DMS79 treated with DMSO at 0.1 percent for 48 hours (cell line): ENCODE data around the gene WDR37.

Source experiments
- DNase-seq: peaks from one replicate; lab custom pipeline; 2025; lab: John Stamatoyannopoulos, UW

WDR37 gene

GRCh38 chr10:1169981-1170866 lies 114.0 kb downstream of the WDR37 start:
- DNase-seq, result no peak

GRCh38 chr10:1170867-1171180 lies 114.6 kb downstream of the WDR37 start:
- DNase-seq, result no peak

GRCh38 chr10:1171182-1171581 lies 115.0 kb downstream of the WDR37 start:
- DNase-seq, result no peak

- DNase-seq, result no peak
These were observed 115.4 kb downstream of the WDR37 start for GRCh38 chr10:1171586-1171985.

GRCh38 chr10:1172256-1172984 lies 116.2 kb downstream of the WDR37 start:
- no peak for DNase-seq

- DNase-seq, result no peak
These were observed 116.9 kb downstream of the WDR37 start for GRCh38 chr10:1173091-1173490.

- DNase-seq, result no peak
These were observed 117.8 kb downstream of the WDR37 start for GRCh38 chr10:1174022-1174421.

- DNase-seq, result no peak
These were observed 119.9 kb downstream of the WDR37 start for GRCh38 chr10:1175956-1176565.

- no peak for DNase-seq
These were observed 121.8 kb downstream of the WDR37 start for GRCh38 chr10:1177936-1178335.

- DNase-seq, result no peak
These were observed 122.3 kb downstream of the WDR37 start for GRCh38 chr10:1178506-1178905.

GRCh38 chr10:1179346-1180070 lies 123.3 kb downstream of the WDR37 start:
- no peak for DNase-seq

- no peak for DNase-seq
These were observed 124.0 kb downstream of the WDR37 start for GRCh38 chr10:1180071-1180730.

GRCh38 chr10:1180836-1181235 lies 124.7 kb downstream of the WDR37 start:
- no peak for DNase-seq
